Stimulated activated CD8-positive, alpha-beta memory T cell treated with anti-CD3 and anti-CD28 coated beads, Interleukin-4, amount 100 ng/mL, for 48 hours (primary cell): ENCODE data around the gene UGT2B28.
"Not testable (repeated sequence)": the region's sequence is repeated elsewhere in the genome, so short reads cannot be mapped to it uniquely, and the experiment has no call there.

Source experiments
- DNase-seq: peaks from one replicate; pipeline ENCODE4 v3.0.0-alpha.2; 2020

UGT2B28 gene

DNA sequence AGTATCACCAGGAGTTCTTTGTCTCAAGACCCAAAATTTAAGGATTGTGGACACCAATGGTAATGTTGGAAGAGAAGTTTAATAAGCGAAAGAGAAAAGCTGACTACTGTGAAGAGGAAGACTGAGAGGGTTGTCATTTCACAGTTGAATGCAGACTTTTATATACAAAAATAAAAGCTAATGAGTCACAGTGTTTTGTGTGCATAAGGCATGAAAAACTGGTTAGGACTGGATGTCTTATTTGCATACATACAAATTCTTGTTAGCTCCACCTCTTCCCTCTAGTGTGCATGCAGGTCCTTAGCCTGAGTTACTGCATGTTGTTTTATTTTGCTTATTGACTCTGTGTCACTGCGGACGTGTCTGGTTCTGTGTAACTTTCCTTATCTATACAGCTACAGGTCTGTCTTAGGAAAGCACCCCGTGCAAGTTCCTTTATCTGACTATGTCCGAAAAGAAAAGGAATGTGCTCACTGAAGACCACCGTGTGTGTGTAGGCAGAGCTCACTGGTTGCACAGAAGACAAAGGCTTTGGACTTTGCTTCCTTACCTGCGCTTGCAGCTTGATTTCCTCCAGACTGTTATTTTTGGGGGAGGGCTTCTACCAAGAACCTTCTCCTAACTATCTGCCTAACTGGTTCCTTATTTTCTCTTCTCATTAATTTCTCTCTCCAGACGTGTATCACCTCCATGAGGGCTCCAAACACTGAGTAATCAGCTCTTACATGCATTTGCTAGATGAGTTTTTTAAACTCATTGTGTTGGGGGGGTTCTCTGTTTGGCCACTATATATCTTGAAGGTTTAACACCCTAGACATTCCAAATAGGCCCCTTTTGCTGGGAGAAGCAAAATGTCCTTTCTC is 63.5 kb downstream of the UGT2B28 start:
- not testable (repeated sequence) for DNase-seq
